ENCODE results near the gene CUL9.

Gene CUL9

GRCh38 chr6:43240950-43241349 lies 59.0 kb downstream of the CUL9 start:
- Histone ChIP-seq H3K4me3 (replicated peaks; ENCODE audit: insufficient read depth, low read length) (no peak overlapping the region), H3K27ac (replicated peaks) (no peak overlapping the region), H3K27me3 (ENCODE audit: insufficient read depth, poor library complexity, severe bottlenecking) (peaks cover 29% of the 10 kb centered on the region)
- DNase-seq (ENCODE audit: low read depth in 1 of 2, low spot score in 1 of 2), result no peak
- TF ChIP-seq, protein P1, sequence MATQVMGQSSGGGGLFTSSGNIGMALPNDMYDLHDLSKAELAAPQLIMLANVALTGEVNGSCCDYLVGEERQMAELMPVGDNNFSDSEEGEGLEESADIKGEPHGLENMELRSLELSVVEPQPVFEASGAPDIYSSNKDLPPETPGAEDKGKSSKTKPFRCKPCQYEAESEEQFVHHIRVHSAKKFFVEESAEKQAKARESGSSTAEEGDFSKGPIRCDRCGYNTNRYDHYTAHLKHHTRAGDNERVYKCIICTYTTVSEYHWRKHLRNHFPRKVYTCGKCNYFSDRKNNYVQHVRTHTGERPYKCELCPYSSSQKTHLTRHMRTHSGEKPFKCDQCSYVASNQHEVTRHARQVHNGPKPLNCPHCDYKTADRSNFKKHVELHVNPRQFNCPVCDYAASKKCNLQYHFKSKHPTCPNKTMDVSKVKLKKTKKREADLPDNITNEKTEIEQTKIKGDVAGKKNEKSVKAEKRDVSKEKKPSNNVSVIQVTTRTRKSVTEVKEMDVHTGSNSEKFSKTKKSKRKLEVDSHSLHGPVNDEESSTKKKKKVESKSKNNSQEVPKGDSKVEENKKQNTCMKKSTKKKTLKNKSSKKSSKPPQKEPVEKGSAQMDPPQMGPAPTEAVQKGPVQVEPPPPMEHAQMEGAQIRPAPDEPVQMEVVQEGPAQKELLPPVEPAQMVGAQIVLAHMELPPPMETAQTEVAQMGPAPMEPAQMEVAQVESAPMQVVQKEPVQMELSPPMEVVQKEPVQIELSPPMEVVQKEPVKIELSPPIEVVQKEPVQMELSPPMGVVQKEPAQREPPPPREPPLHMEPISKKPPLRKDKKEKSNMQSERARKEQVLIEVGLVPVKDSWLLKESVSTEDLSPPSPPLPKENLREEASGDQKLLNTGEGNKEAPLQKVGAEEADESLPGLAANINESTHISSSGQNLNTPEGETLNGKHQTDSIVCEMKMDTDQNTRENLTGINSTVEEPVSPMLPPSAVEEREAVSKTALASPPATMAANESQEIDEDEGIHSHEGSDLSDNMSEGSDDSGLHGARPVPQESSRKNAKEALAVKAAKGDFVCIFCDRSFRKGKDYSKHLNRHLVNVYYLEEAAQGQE (IDR thresholded peaks at IDR 0.05; ENCODE audit: insufficient replicate concordance, low read depth), result no peak
- TF ChIP-seq CTCF (IDR thresholded peaks at IDR 0.05; ENCODE audit: insufficient read depth, low read length), result no peak
- no peak for TF ChIP-seq GABPA (IDR thresholded peaks at IDR 0.05; ENCODE audit: low read depth)

DNA sequence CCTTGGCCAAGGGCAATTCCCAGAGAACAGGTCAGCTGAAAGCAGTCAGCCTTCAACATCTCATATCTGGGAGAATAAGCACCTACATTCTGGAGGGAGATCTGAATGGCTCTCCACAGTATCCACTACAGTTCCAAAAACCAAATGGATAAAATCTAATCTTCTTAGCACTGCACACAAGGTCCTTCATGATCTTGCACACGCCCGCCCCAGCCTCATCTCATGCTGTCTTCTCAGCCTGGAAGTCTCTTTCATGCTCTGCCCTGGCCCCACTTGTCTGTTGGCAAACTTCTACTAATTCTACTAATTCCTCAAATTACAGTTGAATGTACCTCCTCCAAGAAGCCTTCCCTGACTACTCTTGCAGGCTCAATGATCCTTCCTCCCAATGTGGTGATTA lies 59.5 kb downstream of the CUL9 start:
- Histone ChIP-seq H3K4me3 (replicated peaks; ENCODE audit: insufficient read depth, low read length) (no peak overlapping the region), H3K27me3 (ENCODE audit: insufficient read depth, poor library complexity, severe bottlenecking) (peaks cover 29% of the 10 kb centered on the region), H3K27ac (replicated peaks) (no peak overlapping the region)
- TF ChIP-seq SPI1 (IDR thresholded peaks at IDR 0.05; ENCODE audit: borderline replicate concordance, low read depth) (no peak), CTCF (IDR thresholded peaks at IDR 0.05; ENCODE audit: insufficient read depth, low read length) (no peak), GABPA (IDR thresholded peaks at IDR 0.05; ENCODE audit: low read depth) (no peak), POLR2AphosphoS5 (IDR thresholded peaks at IDR 0.05; ENCODE audit: low read depth) (no peak)
- TF ChIP-seq, protein P1 (IDR thresholded peaks at IDR 0.05; ENCODE audit: insufficient replicate concordance, low read depth), result no peak
- DNase-seq (ENCODE audit: low read depth in 1 of 2, low spot score in 1 of 2), result no peak

GRCh38 chr6:43242908-43243663 lies 61.1 kb downstream of the CUL9 start, which contains the start of gene TTBK1:
TSS of gene TTBK1 (plus strand) at chr6:43243481. CDS start at chr6:43246661, 3,180 bp downstream.
- Histone ChIP-seq H3K4me3 (replicated peaks; ENCODE audit: insufficient read depth, low read length) (no peak within 1 kb of the TSS), H3K27ac (replicated peaks) (no peak within 1 kb of the TSS), H3K27me3 (ENCODE audit: insufficient read depth, poor library complexity, severe bottlenecking) (peaks cover 27% of the 10 kb centered on the region)
- DNase-seq (ENCODE audit: low read depth in 1 of 2, low spot score in 1 of 2), result no peak
- TF ChIP-seq SPI1 (IDR thresholded peaks at IDR 0.05; ENCODE audit: borderline replicate concordance, low read depth) (no peak), POLR2AphosphoS5 (IDR thresholded peaks at IDR 0.05; ENCODE audit: low read depth) (no peak)
- TF ChIP-seq, protein P1 (IDR thresholded peaks at IDR 0.05; ENCODE audit: insufficient replicate concordance, low read depth), result no peak

All from HL-60 (cell line).